SK-MEL-5 (cell line): Measurements from ENCODE around the gene NPFF. TPM values are rescaled to one million over a fixed set of nuclear protein-coding genes. Genes with fewer than 3 reads are reported as not detected.
"Not testable (repeated sequence)": the region's sequence is repeated elsewhere in the genome, so short reads cannot be mapped to it uniquely, and the experiment has no call there.

Experiments used
- DNase-seq: peaks from one replicate; pipeline ENCODE4 v3.0.0-alpha.2; 2016; ENCODE audit warnings: low read depth, low spot score
- in situ Hi-C: cut with HindIII; loops from 2 replicates; pipeline ENCODE4 v1.10.0; 2016; ENCODE audit warnings: low sequenced_read_pairs, high pct_unique_total_duplicates, low pct_unique_long_range_greater_than_20kb
- total RNA-seq: library from RNA; depleted of rRNA; stranded (reverse); fragments of >200 nt; shearing (Covaris generic); gene quantifications from 2 replicates; pipeline ENCODE4 v1.2.3, GENCODE V29; 2014

Gene NPFF
- total RNA-seq, 1 experiment from 2014 or later, result not detected

DNA sequence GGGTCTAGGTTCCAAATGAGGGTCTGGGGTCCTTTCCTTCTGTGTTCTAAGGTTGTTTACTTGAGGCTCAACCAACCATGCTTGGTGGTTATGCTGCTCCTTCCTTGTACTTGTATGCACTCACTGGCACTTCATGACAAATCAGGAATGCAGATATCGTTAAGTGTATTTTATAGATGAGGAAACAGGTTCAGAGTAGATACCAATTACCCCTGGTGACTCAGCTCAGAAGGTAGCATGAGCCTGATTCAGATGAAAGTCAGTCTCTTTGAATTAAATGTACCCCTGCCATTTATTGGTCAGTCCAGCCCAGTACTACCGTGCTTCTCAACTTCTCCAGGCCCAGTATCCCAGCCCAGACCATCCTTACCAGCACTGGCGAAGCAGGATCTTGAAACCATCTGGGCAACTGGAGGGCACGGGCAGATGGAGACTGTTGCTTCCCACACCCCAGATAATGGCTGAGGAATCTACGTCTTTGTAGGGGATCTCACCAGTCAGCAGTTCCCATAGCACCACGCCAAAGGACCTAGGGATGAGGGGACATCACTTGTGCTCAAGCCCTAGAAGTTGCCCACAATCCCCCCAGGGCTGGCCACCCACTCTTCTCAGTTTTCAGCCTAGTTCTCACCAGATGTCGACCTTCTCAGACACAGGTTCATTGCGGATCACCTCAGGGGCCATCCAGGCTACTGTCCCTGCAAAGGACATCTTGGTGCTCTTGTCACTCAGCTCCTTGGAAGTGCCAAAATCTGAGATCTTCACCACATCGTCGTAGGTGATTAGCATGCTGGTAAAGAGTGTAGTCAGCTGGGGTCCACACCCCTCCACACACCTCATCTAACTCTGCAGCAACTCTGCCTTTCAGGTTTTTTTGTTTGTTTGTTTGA is 22.4 kb downstream of the NPFF start:
- DNase-seq, result no peak
- in situ Hi-C loops, result no loop called here

DNA sequence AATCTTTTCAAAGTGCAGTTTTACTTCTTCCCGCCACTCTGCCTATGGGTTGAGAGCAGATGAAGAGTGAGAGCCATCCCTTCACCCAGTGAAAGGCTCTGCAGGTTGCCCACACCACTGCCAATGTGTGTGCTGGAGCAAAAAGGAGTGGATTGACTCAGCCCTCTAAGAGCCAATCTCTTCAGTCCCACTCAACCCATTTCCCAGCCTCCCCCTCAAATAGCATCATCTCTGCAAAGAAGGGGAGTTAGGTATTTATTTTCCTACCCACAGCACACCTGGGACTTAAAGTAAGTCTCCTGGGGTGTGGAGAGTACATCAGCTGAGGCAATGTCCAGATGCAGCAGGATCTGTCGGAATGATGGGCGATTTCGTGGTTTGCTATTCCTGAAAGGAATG is 23.3 kb downstream of the NPFF start:
- DNase-seq, result no peak
- in situ Hi-C loops, result no loop called here

DNA sequence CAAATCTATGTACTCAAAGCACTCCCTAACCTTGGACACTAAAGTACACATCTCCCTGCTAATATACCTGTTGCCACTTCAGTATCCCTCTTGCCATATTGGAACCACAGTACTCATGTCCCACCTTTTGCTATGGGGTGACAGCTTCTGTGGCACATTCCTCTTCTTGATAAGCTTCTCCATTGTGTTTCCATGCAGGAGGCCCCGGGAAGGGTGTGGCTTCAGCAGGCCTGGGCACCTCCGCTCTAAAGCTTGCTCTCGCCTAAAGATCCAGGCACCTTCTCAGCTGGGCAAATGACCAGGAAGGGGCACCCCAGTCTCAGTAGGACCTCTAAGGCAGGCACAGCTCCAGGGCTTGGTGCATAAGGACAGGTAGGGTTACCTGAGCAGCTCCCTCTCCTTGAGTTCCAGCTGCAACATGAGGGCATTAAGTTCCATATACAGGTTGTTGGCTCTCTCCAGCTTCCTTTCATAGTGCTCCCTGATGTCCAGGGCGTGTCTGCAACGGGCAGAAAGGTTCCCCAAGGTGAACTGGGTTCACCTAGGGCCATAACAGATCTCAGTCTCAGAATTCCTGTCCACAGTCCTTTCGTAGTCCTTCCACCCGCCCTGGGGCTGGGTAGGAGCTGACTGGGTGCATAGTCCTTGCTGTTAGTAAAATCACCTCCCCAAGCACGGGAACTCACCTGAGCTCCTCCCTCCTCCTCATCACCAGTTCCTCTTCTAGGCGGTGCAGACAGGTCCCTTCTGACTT is 23.9 kb downstream of the NPFF start:
- in situ Hi-C loops, result no loop called here
- no peak for DNase-seq

DNA sequence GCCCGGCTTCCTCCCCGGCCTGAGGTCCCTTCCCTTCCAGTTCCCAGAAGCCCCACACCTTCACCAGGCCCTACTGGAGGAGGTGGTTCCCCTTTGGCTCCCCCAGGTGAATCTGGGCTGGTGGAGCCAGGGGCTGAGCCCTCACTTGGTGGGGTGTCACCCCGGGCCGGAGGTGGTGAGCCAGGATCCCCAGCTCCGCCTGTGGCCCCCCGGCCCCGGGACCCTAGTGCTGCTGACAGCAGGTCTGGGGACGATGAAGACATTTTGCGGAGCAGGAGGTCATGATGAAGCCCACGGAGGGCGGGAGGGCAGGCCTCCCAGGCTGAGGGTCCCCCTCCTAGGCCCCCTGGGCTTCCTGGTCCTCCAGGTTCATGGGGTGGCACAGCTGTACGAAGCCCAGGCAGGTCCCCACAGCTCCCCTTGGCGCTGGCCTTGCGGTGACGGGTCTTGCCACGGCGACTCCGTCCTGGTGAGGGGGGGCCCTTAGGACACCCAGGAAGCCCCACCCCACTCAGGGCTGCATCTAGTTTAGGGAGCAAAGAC is 24.6 kb downstream of the NPFF start:
- in situ Hi-C loops, result no loop called here
- no peak for DNase-seq

DNA sequence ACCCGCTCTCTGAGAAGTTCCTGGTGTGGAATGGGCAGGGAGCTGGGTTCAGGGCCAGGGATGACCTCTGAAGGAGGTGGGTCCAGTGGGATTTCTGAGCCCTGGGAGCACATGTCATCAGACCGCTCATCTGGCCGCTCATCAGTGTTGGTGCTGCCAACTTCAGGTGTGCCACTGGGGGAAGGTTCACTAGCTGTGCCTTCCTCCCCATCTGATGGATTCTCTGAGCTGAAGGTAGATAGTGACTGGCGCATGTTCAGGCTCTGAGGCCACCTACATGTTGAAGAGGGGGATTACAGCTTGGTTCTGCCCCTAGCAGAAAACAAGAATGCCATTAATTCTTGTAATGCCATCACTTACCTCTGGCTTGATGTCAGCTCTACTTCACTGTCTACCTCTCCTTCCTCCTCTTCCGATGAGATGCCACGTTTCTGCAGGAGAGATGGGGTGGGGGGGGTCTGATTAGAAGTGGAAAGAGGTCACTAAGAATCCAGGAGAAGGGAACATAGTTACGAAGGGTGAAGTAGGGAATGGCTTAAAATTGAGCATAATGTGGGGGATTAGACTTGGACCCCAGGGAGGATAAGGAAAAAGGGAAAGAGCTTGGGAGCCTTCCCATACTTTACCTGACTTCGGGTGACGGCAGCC is 25.2 kb downstream of the NPFF start:
- peak; percentile 49 for DNase-seq
- in situ Hi-C loops, result no loop called here

DNA sequence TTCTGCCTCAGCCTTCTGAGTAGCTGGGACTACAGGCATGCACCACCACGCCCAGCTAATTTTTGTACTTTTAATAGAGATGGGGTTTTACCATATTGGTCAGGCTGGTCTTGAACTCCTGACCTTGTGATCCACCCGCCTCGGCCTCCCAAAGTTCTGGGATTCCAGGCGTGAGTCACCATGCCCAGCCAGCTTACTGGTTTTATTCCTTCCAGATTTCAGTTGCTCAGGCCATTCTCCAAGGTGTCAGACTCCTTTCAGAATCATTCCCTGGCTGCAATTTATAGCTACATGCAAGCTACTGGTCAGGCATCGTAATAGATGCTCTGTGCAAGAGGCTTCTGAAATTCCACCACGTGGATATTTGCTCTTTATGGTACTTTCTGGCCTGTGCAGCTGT is 25.8 kb downstream of the NPFF start:
- in situ Hi-C loops, DNase-seq: not testable (repeated sequence)

DNA sequence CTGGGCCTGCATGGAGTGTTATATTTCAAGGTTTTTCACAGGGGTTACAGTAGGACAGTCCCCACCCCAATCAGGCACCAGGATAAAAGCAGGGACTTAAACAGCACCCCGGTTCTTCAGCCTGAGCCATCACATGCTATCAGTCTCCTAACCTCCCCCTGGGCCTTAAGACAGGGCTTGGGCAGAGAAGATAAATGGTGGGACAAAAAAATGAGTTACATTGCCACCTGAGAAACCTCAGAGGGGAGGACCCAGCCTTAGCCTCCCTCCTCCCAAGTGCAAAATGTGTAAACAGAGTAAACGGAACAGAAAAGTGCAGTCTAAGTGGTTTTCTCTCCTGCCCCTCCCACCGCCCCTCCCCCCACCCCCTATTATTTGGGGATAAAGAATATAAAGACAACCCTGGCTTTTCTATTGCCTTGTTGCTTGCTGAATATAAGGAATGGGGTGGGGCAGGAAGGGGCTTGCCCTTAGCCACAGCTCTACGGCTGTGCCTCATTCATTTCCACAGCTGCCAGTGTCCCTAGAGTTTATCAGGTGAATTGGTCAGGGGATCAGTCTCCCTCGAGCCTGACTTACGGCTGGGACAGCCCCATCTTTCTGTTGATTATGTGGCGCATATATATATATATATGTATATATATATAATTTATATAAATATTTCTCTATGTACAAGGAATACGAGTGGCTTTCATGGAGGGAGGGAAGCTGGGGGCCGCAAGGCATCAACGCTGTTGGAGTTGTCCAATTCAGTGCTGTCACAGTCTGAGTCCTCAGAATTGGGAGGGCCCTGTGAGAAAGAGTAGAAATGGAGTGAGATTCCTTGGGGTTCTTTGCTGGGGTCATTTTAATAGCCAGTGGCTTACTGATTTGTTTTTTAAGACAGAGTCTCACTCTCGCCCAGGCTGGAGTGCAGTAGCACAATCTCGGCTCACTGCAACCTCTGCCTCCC is 26.5 kb downstream of the NPFF start:
- DNase-seq, result no peak
- in situ Hi-C loops, result no loop called here

DNA sequence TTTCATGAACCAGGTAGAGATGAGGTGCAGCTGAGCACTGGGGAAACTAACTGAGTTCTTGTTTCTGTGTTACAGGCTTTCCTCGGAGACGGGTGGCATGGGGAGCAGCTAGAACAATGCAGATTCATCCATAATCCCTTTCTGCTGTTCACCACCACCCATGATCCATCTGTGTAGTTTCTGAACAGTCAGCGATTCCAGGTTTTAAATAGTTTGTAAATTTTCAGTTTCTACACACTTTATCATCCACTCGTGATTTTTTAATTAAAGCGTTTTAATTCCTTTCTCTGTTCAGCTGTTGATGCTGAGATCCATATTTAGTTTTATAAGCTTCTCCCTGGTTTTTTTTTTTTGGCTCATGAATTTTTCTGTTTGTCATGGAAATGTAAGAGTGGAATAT is 28.0 kb downstream of the NPFF start:
- DNase-seq, result no peak
- in situ Hi-C loops, result no loop called here

DNA sequence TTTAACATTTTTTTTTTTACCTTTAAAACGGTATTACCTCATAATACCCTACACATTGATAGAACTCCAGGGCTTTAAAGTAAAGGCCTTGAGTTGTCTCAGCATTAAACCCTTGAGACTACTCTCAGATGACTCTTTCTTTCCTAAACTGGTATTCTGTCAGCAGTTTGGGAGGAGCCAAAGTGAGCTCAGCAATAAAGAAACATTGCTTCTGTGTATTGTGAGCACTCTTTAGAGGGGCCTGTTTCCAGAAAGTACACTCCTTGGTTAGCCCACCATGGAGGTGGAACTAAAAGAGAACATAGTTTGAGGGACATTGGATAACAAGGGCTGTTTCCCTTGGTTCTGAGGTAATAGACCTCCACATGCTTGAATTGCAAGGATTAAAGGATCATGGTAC is 28.4 kb downstream of the NPFF start:
- in situ Hi-C loops, result no loop called here

DNA sequence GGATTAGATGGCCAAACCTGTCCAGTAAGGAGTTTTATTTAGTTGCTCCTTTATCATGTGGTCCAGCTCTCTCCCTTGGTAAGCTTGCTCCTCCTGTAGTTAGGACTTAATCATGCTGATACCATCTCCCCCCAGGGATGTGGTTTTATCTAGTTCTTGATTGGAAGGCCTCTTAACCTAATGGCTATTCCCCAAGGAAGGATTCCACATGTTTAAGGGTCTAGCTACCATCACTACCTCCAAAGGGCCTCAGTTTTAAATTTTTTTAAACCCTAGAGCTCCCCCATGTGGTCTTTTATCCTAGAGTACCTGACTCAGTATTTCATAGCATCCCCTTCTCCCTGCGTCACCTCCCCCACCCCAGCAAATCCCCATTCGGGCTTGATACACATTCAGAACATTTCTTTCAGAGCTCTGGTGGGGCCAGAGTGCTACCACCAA is 30.5 kb downstream of the NPFF start:
- DNase-seq, result peak; percentile 64
- in situ Hi-C loops, result no loop called here

More for the DNA sequence above, 28.4 kb downstream of the NPFF start:
- DNase-seq, result no peak

DNA sequence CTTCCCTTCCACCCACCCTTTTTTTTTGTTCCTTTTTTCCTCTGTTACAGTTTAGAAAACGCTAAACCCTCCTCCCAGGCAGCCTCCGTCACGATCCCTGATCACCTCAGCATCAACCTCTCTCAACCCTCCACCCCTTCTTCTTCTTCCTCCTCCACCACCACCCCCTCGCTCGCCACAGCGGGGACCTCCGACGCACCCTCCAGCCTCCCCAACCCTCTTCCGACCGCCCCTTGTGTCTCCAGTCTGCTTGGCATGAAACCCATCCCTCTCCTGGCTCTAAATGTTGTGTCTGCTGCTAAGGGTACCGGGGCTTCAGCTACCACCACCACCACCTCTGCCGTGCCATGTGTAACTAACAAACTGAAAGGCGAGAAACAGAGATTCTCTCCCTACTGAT is 32.5 kb downstream of the NPFF start:
- in situ Hi-C loops, result no loop called here
- no peak for DNase-seq

DNA sequence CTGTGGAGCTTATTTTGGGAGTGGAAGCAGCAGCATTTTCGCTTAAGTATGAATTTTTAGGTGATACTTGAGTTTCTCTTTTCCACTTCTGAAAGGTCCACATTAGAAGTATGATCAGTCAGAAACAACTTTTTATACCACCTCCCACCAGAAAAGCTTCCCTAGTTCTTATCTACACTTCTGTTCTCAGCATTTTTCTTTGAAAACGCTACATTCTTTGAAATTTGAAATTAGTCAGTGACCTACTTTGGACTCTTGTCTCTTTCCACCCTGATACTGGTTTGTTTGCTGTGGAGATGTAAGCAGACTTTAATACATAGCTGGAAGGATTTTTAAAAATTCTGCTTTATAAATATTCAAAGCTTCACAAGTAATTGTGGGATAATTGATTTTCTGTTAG is 33.2 kb downstream of the NPFF start:
- DNase-seq, result no peak
- in situ Hi-C loops, result no loop called here

DNA sequence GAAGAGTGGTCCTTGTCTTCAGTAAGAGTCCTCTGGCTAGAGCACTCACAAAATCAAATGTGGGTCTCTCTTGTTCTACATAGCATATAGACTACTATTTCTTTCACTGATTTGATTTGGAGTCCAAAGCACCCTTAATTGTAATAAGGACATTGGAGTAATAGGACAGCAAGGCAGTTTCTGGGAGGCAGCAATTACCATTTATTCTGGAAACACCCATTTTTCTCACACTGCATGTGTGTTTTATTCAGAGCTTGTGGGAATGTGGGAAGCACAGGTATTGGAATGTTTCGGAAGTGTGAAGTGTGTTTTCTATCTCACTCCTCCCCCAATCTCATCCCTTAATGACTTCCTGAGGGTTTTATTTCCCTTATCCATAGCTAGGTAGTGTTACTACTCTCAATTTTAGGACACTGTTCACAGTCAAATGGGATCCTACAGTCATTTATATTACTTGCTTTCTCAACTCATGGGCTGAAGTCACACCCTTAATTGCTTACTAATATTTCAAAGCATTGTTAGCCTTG is 35.2 kb downstream of the NPFF start:
- in situ Hi-C loops, result no loop called here
- DNase-seq, result no peak

DNA sequence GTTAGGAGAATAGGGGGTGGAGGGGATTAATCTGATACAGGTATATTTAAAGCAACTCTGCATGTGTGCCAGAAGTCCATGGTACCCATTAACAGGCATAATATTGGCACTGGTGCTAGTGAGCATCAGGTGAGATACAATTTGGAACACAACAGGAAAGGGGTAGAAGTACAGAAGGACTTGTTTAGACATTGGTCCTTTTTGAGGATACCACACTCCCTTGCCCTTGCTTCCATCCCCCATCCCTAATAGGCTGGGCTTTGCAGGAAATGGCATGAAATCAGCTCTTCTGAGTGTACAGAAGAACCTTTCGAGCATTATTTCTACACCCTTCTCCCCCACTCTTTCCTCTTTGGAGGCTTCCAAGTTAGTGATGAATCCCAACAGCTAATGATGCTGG is 39.0 kb downstream of the NPFF start:
- no peak for DNase-seq
- in situ Hi-C loops, result no loop called here

DNA sequence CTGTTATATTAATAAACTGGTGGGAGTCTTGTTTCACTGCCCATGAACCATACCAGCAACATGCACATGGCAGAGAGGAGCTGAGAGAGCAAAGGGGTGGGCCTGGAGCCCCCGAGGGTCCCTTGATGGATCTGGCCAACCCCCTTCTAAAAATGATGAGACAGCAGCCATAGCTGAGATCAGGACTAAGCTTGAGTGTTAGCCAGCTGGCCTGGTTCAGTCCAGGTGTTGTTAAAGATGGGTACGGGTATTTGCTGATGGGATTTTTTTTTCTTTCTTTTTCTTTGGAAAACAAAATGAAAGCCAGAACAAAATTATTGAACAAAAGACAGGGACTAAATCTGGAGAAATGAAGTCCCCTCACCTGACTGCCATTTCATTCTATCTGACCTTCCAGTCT is 39.4 kb downstream of the NPFF start:
- DNase-seq, result no peak
- in situ Hi-C loops, result no loop called here

DNA sequence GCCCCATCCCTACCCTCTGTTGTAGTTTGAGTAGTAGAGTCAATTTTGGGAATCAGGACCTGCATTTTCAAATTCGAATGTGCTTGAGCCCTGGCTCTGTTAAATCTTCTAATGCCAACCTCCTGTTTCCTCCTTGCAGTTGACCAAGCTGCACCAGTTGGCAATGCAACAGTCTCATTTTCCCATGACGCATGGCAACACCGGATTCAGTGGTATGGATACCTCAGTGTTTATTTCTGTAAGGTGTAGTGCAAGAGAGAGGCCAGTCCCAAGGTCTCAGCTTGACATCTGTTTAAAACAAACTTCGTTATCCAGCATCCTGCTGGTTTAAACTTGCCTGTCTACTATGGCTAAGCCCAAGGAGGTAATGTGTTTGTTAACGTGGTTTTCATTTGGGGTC is 40.2 kb downstream of the NPFF start:
- DNase-seq, result no peak
- in situ Hi-C loops, result no loop called here

DNA sequence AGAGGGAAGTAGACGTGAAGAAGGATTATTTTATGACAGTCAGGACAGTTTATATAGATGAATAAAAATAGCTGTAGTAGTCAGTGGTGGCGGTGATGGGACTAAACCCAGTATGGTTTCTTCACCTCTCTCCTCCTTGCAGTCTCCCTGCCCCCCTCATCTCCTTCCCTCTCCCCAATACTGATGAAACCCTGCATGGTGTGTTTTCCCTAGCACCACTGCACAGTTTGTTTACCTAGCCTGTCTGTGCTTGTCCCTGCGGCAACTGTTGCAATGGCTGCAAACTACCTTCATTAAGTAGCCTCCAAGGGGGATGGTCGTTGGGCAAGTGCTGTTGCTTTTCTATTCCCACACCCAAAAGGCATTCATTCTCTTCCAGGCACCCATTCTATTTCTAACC is 40.6 kb downstream of the NPFF start:
- in situ Hi-C loops, result no loop called here
- DNase-seq, result no peak
